Measurements from ENCODE around the gene ELOF1. TPM values are rescaled to one million over a fixed set of nuclear protein-coding genes. Genes with fewer than 3 reads are reported as not detected.

The ELOF1 gene
- polyA plus RNA-seq, 1 of the 3 experiments (the other 2 are of a cell fraction): 157 TPM

GRCh38 chr19:11586331-11586730 is 27.3 kb upstream of the ELOF1 start:
- Histone ChIP-seq H3K9ac (no peak overlapping the region), H2AFZ (ENCODE audit: low read depth) (no peak overlapping the region), H3F3A (replicated peaks; ENCODE audit: insufficient read depth) (peaks cover 3% of the 10 kb centered on the region), H3K4me1 (ENCODE audit: control insufficient read depth in 1 of 2, insufficient read depth in 2 of 2, low read depth in 1 of 2, low read length in 1 of 2) (no peaks in the 10 kb centered on the region; a peak in 1 of 4 replicates), H3K9me2 (no peaks in the 10 kb centered on the region), H3K9me3 (no peaks in the 10 kb centered on the region), H3K4me2 (no peak overlapping the region), H3K27ac (ENCODE audit: low read depth in 2 of 2, low read length in 1 of 2) (no peak overlapping the region), H3K79me2 (ENCODE audit: insufficient read depth) (no peaks in the 10 kb centered on the region), H3K4me3 (ENCODE audit: low read depth in 2 of 2, low read length in 1 of 2) (no peak overlapping the region), H3K36me3 (replicated peaks in 1 of 2; ENCODE audit: control insufficient read depth in 1 of 2, insufficient read depth in 2 of 2, low read length in 1 of 2) (no peaks in the 10 kb centered on the region), H3K27me3 (ENCODE audit: insufficient read depth) (no peaks in the 10 kb centered on the region), H4K20me1 (ENCODE audit: insufficient read depth) (no peaks in the 10 kb centered on the region)
- TF ChIP-seq GABPA (IDR thresholded peaks at IDR 0.05; ENCODE audit: low read depth): no peak
- TF ChIP-seq, protein P1, sequence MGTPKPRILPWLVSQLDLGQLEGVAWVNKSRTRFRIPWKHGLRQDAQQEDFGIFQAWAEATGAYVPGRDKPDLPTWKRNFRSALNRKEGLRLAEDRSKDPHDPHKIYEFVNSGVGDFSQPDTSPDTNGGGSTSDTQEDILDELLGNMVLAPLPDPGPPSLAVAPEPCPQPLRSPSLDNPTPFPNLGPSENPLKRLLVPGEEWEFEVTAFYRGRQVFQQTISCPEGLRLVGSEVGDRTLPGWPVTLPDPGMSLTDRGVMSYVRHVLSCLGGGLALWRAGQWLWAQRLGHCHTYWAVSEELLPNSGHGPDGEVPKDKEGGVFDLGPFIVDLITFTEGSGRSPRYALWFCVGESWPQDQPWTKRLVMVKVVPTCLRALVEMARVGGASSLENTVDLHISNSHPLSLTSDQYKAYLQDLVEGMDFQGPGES (IDR thresholded peaks at IDR 0.05; ENCODE audit: low read depth, low read length): no peak
- CTCF ChIA-PET: interaction anchor here (0.9 to 3.3 kb wide), 5 partner anchors 10 to 90 kb away, joined by 3 to 22 read pairs (median 4); partner anchors contain the start of gene ELOF1
- POLR2A ChIA-PET: interaction anchor here (0.6 kb wide), 1 partner anchor 360 kb away, joined by 3 read pairs; no protein-coding TSS in a partner anchor
- WGBS (ENCODE audit: low lambda C conversion rate): 63% methylated on average over 6 of the region's 6 CpGs
- no peak for DNase-seq

- Histone ChIP-seq H3K36me3 (replicated peaks in 1 of 2; ENCODE audit: control insufficient read depth in 1 of 2, insufficient read depth in 2 of 2, low read length in 1 of 2) (no peaks in the 10 kb centered on the region), H3K4me3 (ENCODE audit: low read depth in 2 of 2, low read length in 1 of 2) (no peak overlapping the region), H4K20me1 (ENCODE audit: insufficient read depth) (no peaks in the 10 kb centered on the region), H3K27ac (ENCODE audit: low read depth in 2 of 2, low read length in 1 of 2) (no peak overlapping the region), H3K79me2 (ENCODE audit: insufficient read depth) (no peaks in the 10 kb centered on the region), H3K4me1 (ENCODE audit: control insufficient read depth in 1 of 2, insufficient read depth in 2 of 2, low read depth in 1 of 2, low read length in 1 of 2) (no peaks in the 10 kb centered on the region; a peak in 1 of 4 replicates), H3K4me2 (no peak overlapping the region), H3K27me3 (ENCODE audit: insufficient read depth) (no peaks in the 10 kb centered on the region), H2AFZ (ENCODE audit: low read depth) (no peak overlapping the region), H3K9me3 (no peaks in the 10 kb centered on the region), H3K9me2 (no peaks in the 10 kb centered on the region), H3F3A (replicated peaks; ENCODE audit: insufficient read depth) (no peaks in the 10 kb centered on the region), H3K9ac (no peak overlapping the region)
- no peak for TF ChIP-seq RCOR1 (IDR thresholded peaks at IDR 0.05; ENCODE audit: low read length)
- no peak for TF ChIP-seq TEAD4 (IDR thresholded peaks at IDR 0.05; ENCODE audit: borderline replicate concordance, insufficient read depth)
- TF ChIP-seq MXI1 (IDR thresholded peaks at IDR 0.05; ENCODE audit: low read depth, low read length): no peak
- no peak for TF ChIP-seq SMC3 (IDR thresholded peaks at IDR 0.05; ENCODE audit: low read depth, low read length)
- TF ChIP-seq FOXM1 (IDR thresholded peaks at IDR 0.05; ENCODE audit: low read depth): no peak
- no peak for TF ChIP-seq NRF1 (IDR thresholded peaks at IDR 0.05; ENCODE audit: low read depth, low read length)
- WGBS (ENCODE audit: low lambda C conversion rate): 61% methylated on average over 3 of the region's 3 CpGs
- ChIA-PET POLR2A (no interaction called here), CTCF (interaction anchor here (1.3 to 1.4 kb wide), 2 partner anchors 46 to 85 kb away, joined by 3 to 6 read pairs; no protein-coding TSS in a partner anchor)
- no peak for DNase-seq
Measured at GRCh38 chr19:11581740-11582139, 22.7 kb upstream of the ELOF1 start.

DNA sequence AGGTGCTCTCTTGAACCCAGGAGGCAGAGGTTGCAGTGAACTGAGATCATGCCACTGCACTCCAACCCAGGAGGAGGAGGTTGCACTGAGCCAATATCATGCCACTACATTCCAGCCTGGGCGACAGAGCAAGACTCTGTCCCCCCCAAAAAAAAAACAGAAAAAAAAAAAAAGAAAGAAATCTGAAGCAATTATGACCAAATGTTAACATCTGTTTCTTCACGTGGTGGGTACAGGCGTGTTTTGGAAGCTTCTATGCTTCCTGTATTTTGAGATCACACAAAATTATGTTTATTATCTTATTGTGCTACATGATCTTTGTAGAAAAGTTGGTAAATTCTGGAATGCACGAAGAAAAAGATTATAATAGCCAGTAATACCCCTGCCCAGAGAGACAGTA is 21.1 kb upstream of the ELOF1 start:
- Histone ChIP-seq H3K4me3 (ENCODE audit: low read depth in 2 of 2, low read length in 1 of 2) (no peak overlapping the region), H3K27ac (ENCODE audit: low read depth in 2 of 2, low read length in 1 of 2) (no peak overlapping the region), H3K27me3 (ENCODE audit: insufficient read depth) (no peaks in the 10 kb centered on the region), H3K4me2 (no peak overlapping the region), H3K4me1 (ENCODE audit: control insufficient read depth in 1 of 2, insufficient read depth in 2 of 2, low read depth in 1 of 2, low read length in 1 of 2) (no peaks in the 10 kb centered on the region; a peak in 1 of 4 replicates), H3K36me3 (replicated peaks in 1 of 2; ENCODE audit: control insufficient read depth in 1 of 2, insufficient read depth in 2 of 2, low read length in 1 of 2) (no peaks in the 10 kb centered on the region), H3K79me2 (ENCODE audit: insufficient read depth) (no peaks in the 10 kb centered on the region), H3K9me2 (no peaks in the 10 kb centered on the region), H3K9ac (no peak overlapping the region), H2AFZ (ENCODE audit: low read depth) (no peak overlapping the region), H3K9me3 (no peaks in the 10 kb centered on the region), H4K20me1 (ENCODE audit: insufficient read depth) (no peaks in the 10 kb centered on the region), H3F3A (replicated peaks; ENCODE audit: insufficient read depth) (no peaks in the 10 kb centered on the region)
- ChIA-PET CTCF (interaction anchor here (1.2 kb wide), 1 partner anchor 29 kb away, joined by 3 read pairs; no protein-coding TSS in a partner anchor), POLR2A (no interaction called here)
- TF ChIP-seq JUND (IDR thresholded peaks at IDR 0.05): no peak
- TF ChIP-seq GATA2 (CRISPR knock-in tag; IDR thresholded peaks at IDR 0.05): no peak
- TF ChIP-seq SIN3A (IDR thresholded peaks at IDR 0.05; ENCODE audit: borderline replicate concordance, low read depth, low read length): no peak
- no peak for TF ChIP-seq FOXJ3 (CRISPR knock-in tag; IDR thresholded peaks at IDR 0.05)
- no peak for TF ChIP-seq MXI1 (IDR thresholded peaks at IDR 0.05; ENCODE audit: low read depth, low read length)
- TF ChIP-seq, protein P1 (IDR thresholded peaks at IDR 0.05; ENCODE audit: low read depth, low read length): no peak
- no peak for TF ChIP-seq CHD2 (IDR thresholded peaks at IDR 0.05; ENCODE audit: low read length, partially characterized antibody)
- no peak for TF ChIP-seq MEF2A (IDR thresholded peaks at IDR 0.05; ENCODE audit: borderline replicate concordance, low read depth)
- TF ChIP-seq RAD21 (IDR thresholded peaks at IDR 0.05; ENCODE audit: low read length): no peak
- TF ChIP-seq RFX5 (IDR thresholded peaks at IDR 0.05; ENCODE audit: low read length): no peak
- DNase-seq: no peak
- WGBS (ENCODE audit: low lambda C conversion rate): 51% methylated on average over 4 of the region's 4 CpGs

All from SK-N-SH (cell line).